Activated naive CD4-positive, alpha-beta T cell treated with anti-CD3 and anti-CD28 coated beads, Interleukin-2, amount 10 ng/mL, durations not matched to agents 5 hours and 36 hours (primary cell): ENCODE measurements around the gene CNBP. TPM values are rescaled to one million over a fixed set of nuclear protein-coding genes. Genes with fewer than 3 reads are reported as not detected.

Source experiments
- total RNA-seq, 2 experiments: library from RNA; stranded (reverse); gene quantifications; one replicate each; pipeline ENCODE4 v1.2.3, GENCODE V29; 2021

The CNBP gene
- total RNA-seq, result 100 to 1,000 TPM; 298 to 308 TPM

DNA sequence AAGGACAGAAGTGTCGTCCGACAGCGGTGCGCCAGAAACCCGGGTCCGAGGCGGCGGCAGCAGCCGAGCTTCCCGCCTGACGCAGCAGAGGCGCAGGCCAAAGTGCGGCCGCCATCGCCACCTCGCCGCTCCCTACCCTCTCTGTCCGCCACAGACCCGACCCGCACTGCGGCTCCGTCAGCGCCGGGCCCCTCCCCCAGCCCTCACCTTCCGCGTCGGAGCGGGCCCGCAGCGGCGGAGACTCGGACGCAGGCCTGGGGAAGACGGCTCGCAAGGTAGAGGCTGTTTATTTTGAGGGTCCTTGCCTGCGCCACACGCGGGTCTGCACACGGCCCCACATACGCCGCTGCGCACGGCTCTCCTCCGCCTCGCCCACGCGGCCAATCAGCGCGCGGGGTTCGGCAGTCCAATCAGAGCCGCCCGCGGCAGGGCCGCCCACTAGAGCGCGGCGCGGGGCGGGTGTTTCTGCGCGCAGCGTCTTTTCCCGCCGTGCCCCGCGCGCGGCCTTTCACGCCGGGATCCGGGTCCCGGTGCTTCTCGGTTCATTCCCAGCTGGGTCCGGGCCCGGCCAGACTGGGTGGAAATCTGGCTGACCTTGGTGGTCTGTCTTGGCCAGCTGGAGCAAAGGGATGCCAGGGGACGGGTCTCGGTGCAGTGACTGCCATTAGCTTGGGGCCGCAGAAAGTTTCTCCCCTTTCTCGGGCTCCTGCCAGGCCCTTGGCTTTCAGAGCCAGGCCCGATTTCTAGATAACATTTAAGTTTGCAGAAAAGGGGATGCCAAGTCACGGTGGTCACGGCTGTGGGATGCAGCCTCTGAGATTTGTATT, at the start of gene CNBP:
TSS of gene CNBP (minus strand) at position 328 of the 827 bp plus-strand sequence. CDS start 12,139 bp downstream, outside the sequence.

GRCh38 chr3:129160891-129161859, 22.5 kb downstream of the CNBP start, which contains the start of gene ISY1:
Gene ISY1 (minus strand): TSS chr3:129161063. CDS start chr3:129160975, 88 bp downstream.

GRCh38 chr3:129121792-129122411, 61.8 kb downstream of the CNBP start, which contains the start of gene RAB43:
Gene RAB43 (minus strand): TSS chr3:129121804. CDS start chr3:129121489, 315 bp downstream.

Other genes starting within 250 kb of the CNBP start
- gene CFAP92, start 189.8 kb downstream of the CNBP start, total RNA-seq, result under 1 TPM in 1 of 2 experiments, not detected in 1; 0.13 TPM
- under 1 TPM in 1 of 2 experiments, not detected in 1; 0.10 TPM for gene EFCC1, start 182.6 kb downstream of the CNBP start, total RNA-seq
- gene GP9, start 123.1 kb downstream of the CNBP start, total RNA-seq, result not detected
- 10 to 100 TPM; 61.6 to 61.9 TPM for gene RAB43, start 62.1 kb downstream of the CNBP start, total RNA-seq
- gene ISY1, start 22.8 kb downstream of the CNBP start, total RNA-seq, result 10 to 100 TPM; 56.8 to 65.7 TPM
- gene COPG1, start 65.7 kb upstream of the CNBP start, total RNA-seq, result 100 to 1,000 TPM; 140 to 152 TPM
- 10 to 100 TPM; 53.1 to 56.7 TPM for gene HMCES, start 95.0 kb upstream of the CNBP start, total RNA-seq
- gene EFCAB12, start 244.7 kb upstream of the CNBP start, total RNA-seq, result under 1 TPM; 0.55 to 0.68 TPM